RWPE1 (cell line): Measurements from ENCODE around the gene PNCK.
"Not testable (repeated sequence)": the region's sequence is repeated elsewhere in the genome, so short reads cannot be mapped to it uniquely, and the experiment has no call there.

Source experiments
- CTCF ChIA-PET: fragments of 350-600 bp; sonication (Branson Sonifier 250); formaldehyde crosslinking; extraction: SDS; loops from one replicate; lab custom pipeline; 2021; lab: Yijun Ruan, JAX
- POLR2A ChIA-PET: fragments of 400-600 bp; formaldehyde crosslinking; extraction: SDS; loops from one replicate; lab custom pipeline; 2020; ENCODE audit warnings: antibody characterized with exemption; ENCODE audit not compliant: low non-redundant PET; lab: Yijun Ruan, JAX
- DNase-seq: peaks from one replicate; pipeline ENCODE4 v3.0.0; 2012; ENCODE audit warnings: low spot score
- H3K27ac ChIP-seq: fragments of 450-650 bp; 2 replicates; pipeline ENCODE4 v1.5.1; 2017
- TF ChIP-seq, protein P1 (sequence below): fragments of 450-650 bp; conservative IDR thresholded peaks from 2 replicates; pipeline ENCODE4 v1.5.1; 2017; ENCODE audit warnings: low read depth, mild to moderate bottlenecking

The PNCK gene

GRCh38 chrX:153697924-153698865, 24.6 kb upstream of the PNCK start:
- ChIA-PET POLR2A (no interaction called here), CTCF (no interaction called here)
- no peak for DNase-seq
- peak overlapping the region; percentile 55 for H3K27ac ChIP-seq
- TF ChIP-seq, protein P1, sequence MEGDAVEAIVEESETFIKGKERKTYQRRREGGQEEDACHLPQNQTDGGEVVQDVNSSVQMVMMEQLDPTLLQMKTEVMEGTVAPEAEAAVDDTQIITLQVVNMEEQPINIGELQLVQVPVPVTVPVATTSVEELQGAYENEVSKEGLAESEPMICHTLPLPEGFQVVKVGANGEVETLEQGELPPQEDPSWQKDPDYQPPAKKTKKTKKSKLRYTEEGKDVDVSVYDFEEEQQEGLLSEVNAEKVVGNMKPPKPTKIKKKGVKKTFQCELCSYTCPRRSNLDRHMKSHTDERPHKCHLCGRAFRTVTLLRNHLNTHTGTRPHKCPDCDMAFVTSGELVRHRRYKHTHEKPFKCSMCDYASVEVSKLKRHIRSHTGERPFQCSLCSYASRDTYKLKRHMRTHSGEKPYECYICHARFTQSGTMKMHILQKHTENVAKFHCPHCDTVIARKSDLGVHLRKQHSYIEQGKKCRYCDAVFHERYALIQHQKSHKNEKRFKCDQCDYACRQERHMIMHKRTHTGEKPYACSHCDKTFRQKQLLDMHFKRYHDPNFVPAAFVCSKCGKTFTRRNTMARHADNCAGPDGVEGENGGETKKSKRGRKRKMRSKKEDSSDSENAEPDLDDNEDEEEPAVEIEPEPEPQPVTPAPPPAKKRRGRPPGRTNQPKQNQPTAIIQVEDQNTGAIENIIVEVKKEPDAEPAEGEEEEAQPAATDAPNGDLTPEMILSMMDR, result no peak

DNA sequence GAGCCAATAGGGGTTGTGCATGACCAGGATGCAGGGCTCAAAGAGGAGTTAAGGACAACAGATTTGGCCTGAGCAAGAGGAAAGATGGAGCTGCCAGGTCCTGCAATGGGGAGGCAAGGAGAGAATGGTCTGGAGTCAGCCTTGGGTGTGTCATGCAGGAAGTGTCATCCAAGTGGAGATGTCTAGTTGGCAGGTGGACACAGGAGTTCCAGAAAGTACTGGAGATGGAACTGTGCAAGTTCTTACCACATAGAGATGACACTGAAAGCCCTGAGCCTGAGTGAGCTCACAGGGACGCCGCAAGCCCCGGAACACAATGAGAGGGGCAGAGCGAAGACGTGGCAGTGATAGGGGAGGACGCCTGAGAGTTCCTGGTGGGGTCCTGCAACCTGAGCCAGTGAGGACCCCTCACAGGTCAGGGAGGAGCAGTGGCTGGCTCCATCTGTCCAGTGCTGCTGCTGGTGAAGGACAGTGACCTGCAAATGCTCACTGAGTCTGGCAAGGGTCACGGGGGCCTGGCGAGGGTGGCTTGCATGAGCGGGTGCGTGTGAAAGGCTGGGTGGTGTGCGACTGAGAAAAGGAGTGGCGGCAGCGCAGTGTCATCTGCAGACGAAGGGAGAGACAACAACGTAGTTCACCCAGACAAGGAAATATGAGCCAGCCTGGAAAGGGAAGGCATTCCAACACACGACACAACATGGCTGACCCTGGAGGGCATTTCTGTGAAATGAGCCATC, 23.5 kb upstream of the PNCK start:
- POLR2A ChIA-PET, CTCF ChIA-PET, DNase-seq: not testable (repeated sequence)
- H3K27ac ChIP-seq, result peak overlapping the region; percentile 55

- CTCF ChIA-PET, result interaction anchor here (0.6 kb wide), 1 partner anchor 85 kb away, joined by 3 read pairs; no protein-coding TSS in a partner anchor
- H3K27ac ChIP-seq, result peak overlapping the region; percentile 55
- POLR2A ChIA-PET, DNase-seq: not testable (repeated sequence)
These were observed 22.9 kb upstream of the PNCK start for GRCh38 chrX:153696538-153696937.

GRCh38 chrX:153696100-153696499, 22.5 kb upstream of the PNCK start:
- CTCF ChIA-PET, result interaction anchor here (0.6 kb wide), 1 partner anchor 84 kb away, joined by 3 read pairs; no protein-coding TSS in a partner anchor
- TF ChIP-seq, protein P1, result no peak
- no peak for DNase-seq
- H3K27ac ChIP-seq, result peak overlapping the region; percentile 55
- POLR2A ChIA-PET, result no interaction called here

- ChIA-PET POLR2A (no interaction called here), CTCF (no interaction called here)
- 0 out of 2 replicates have a peak overlapping the region, but pooled peaks have one; percentile 59 for H3K27ac ChIP-seq
- TF ChIP-seq, protein P1, result no peak
- DNase-seq, result no peak
These were observed 21.2 kb upstream of the PNCK start for GRCh38 chrX:153694687-153695270.

DNA sequence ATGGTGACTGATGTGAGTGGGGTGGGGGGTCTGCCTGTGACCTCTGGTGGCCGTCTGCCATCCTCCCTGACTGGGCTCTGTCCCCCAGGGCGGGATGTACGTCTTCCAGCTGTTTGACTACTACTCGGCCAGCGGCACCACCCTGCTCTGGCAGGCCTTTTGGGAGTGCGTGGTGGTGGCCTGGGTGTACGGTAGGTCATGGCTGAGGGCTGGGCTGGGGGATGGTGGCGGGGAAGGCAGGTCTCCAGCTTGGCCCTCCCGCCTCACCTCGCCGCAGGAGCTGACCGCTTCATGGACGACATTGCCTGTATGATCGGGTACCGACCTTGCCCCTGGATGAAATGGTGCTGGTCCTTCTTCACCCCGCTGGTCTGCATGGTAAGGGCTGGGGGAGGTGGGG, 20.6 kb upstream of the PNCK start:
- POLR2A ChIA-PET, CTCF ChIA-PET, DNase-seq: not testable (repeated sequence)
- peak overlapping the region; percentile 59 for H3K27ac ChIP-seq

GRCh38 chrX:153693216-153694086, 19.8 kb upstream of the PNCK start:
- POLR2A ChIA-PET, result no interaction called here
- TF ChIP-seq, protein P1, result no peak
- CTCF ChIA-PET, result no interaction called here
- DNase-seq, result no peak
- H3K27ac ChIP-seq, result peak overlapping the region; percentile 59
